GM19193 (cell line): ENCODE measurements around the gene ZNF138.

Experiments used
- POLR2A ChIP-seq: IDR thresholded peaks from 4 replicates; pipeline ENCODE4 v1.6.1; 2011; ENCODE audit not compliant: insufficient read depth, insufficient read length; ENCODE audit errors: extremely low read depth

ZNF138 gene

GRCh38 chr7:64871761-64872160 is 77.5 kb downstream of the ZNF138 start:
- TF ChIP-seq POLR2A = no peak

DNA sequence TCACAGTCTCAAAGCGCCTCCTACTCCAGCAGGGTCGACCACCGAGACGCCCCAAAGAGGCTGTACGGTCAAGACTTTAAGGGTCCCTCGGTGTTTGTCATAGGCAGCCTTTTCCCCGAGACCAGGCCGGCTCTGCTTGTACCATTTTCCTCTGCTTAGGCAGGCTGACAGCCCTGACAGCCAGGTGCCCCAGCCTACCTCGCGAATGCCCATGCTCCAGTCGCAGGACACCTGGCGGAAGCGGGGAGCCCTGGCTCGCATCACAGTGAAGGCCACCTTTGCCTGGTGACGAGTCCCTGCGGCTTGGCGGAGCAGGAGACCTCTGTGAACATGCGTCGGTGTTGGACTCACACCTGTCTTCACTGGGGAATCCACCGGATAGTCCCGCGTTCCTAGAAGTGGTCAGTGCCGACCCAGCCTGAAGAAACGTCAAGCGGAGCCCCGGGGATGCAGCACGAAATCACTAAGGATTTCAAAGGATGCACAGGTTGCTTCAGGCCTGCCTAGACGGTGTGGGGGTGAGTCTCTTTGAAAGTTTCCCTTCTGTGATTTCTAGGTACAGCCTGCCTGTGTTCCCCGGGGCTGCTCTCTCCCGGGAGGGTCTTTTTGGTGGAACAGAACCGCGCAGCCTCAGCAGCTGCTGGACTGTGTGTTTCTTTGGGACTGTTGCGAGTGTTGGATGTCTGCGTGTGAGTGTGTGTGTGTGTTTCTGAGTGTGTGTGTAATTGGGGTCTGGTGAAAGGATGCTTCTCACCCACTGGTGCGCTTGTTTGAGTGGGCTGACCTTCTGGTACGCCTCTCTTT is 78.3 kb downstream of the ZNF138 start:
- no peak for TF ChIP-seq POLR2A

DNA sequence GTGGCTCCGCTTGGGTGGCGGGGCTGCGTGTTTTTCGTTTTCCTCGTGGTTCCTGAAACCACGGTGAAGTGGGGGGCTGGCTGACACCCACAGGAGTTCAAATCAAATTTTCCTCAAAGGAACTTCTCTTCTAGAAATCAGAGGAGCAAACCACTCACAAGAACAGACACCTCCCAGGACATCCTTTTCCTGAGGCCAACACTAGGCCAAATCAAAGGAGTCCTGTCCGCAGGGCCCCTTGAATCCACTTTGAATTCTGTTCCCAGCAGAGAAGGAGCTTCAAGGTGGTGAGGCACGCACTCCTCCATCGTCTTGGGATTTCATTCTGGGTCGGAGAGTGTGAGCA is 78.9 kb downstream of the ZNF138 start:
- no peak for TF ChIP-seq POLR2A

GRCh38 chr7:64873517-64873916 is 79.3 kb downstream of the ZNF138 start:
- no peak for TF ChIP-seq POLR2A

DNA sequence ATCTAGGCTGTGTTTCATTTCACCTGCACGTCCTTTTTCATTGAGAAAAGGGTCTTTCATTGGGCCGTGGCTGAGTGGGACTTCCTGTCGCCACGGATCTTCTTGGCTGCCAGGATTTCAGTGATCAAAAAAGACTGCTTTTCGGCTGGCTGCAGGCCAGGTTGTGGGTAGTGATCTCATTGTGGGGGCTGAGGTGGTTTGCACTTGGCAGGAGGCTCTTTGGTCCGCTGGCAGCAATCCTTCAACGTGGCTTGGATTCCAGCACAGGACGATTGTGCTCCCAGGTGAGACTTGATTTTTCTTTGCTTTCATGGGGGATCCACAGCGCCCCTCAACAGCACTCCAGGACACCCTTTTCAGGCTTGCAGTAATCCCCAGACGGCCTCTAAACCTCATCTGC is 79.9 kb downstream of the ZNF138 start:
- no peak for TF ChIP-seq POLR2A

DNA sequence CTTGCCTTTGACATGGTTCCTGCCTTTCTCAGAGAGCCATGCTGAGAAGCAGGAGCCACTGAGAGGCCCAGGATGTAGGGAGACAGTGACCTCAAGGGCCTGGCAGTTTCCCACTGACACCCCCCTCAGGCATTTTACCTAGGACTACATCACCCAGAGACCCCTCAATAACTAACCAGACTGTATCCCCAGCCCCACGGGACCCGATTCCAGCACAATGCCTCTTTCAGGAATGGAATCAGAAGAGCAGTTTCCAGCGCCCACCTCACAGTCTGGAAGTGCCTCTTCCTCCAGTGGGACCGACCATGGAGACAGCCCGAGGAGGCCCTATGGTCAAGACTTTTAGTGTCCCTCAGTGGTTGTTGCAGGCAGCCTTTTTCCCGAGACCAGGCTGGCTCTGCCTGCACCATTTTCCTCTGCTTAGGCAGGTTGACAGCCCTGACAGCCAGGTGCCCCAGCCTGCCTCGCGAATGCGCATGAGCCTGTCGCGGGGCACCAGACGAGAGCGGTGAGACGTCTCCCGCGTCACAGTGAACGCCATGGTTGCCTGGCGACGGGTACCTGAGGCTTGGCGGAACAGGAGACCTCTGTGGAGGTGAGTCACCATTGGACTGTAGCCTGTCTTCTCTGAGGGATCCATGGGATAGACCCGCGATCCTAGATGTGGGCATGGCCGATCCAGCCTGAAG is 80.5 kb downstream of the ZNF138 start:
- TF ChIP-seq POLR2A = no peak

GRCh38 chr7:64875258-64875657 is 81.0 kb downstream of the ZNF138 start:
- no peak for TF ChIP-seq POLR2A

DNA sequence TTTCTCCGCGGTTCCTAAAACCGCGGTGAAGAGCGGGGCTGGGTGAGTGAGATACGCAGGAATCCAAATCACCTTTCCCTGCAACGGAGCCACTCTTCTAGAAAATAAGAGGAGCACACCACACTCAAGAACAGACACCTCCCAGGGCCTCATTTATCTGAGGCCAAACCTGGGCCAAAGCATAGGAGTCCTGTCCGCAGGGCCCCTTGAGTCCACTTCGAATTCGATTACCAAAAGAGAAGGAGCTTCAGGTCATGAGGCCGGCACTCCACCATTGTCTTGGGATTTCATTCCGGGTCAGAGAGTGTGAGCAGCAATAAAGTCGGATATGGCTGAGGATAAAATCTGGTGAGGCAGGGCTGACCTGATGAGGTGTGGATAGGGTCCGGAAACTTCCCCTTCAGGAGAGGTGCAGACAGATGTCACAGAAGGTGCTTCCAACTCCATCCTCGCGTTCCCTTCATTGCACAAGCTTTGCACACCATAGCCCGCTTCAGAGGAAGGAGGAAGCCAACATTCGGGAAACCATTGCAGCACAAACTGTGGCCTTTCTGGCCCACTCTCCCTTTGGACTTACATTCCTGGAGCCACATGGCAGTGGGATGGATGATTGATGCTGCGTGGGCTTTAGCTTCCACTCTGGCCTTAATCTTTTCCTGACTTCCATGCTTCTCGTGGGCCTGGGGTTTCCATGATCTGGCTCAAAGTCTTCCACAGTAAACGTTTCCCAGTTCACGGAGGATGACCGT is 81.6 kb downstream of the ZNF138 start:
- no peak for TF ChIP-seq POLR2A

DNA sequence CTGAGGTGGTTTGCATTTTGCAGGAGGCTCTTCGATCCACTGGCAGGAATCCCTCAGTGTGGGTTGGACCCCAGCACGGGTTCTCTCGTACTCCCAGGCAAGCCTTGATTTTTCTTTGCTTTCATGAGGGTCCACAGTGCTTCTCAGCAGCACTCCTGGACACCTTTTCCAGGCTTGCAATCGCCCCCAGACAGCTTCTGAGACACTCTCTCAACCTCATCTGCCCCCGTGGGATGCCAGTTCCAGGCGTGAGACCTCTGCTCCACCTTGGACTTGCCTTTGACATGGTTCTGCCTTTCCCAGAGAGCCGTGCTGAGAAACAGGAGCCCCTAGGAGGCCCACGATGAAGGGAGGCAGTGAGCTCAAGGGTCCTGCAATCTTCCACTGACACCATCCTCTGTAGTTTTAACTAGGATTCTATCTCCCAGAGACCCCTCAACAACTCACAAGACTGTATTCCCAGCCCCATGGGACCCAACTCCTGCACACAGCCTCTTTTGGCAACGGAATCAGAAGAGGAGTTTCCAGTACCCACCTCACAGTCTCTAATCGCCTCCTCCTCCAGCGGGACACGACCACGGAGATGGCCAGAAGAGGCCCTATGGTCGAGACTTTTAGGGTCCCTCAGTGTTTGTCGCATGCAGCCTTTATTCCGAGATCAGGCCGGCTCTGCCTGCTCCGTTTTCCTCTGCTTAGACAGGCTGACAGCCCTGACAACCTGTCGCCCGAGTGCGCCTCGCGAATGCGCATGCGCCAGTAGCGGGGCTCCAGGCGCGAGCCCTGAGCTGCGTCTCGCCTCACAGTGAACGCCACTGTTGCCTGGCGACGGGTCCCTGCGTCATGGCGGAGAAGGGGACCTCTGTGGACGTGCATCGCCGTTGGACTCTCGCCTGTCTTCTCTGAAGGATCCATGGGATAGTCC is 82.8 kb downstream of the ZNF138 start:
- no peak for TF ChIP-seq POLR2A

- no peak for TF ChIP-seq POLR2A
Observed at GRCh38 chr7:64877714-64878610, 83.7 kb downstream of the ZNF138 start.

- TF ChIP-seq POLR2A = no peak
Observed at GRCh38 chr7:64878684-64879083, 84.5 kb downstream of the ZNF138 start.

DNA sequence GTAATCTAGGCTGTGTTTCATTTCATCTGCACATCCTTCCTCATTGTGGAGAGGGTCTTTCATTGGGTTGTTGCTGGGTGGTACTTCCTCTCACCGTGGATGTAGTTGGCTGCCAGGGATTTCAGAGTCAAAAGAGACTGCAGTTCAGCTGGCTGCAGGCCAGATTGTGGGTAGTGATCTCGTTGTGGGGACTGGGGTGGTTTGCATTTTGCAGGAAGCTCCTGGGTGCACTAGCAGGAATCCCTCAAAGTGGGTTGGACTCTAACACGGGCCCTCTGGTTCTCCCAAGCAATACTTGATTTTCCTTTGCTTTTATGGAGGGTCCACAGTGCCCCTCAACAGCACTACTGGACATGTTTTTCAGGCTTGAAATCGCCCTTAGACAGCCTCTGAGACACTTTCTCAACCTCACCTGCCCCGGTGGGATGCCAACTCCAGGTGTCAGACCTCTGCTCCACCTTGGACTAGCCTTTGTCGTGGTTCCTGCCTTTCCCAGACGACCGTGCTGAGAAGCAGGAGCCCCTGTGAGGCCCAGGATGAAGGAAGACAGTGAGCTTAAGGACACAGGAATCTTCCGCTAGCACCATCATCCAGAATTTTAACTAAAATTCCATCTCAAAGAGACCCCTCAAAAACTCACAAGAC is 85.0 kb downstream of the ZNF138 start:
- TF ChIP-seq POLR2A = no peak

DNA sequence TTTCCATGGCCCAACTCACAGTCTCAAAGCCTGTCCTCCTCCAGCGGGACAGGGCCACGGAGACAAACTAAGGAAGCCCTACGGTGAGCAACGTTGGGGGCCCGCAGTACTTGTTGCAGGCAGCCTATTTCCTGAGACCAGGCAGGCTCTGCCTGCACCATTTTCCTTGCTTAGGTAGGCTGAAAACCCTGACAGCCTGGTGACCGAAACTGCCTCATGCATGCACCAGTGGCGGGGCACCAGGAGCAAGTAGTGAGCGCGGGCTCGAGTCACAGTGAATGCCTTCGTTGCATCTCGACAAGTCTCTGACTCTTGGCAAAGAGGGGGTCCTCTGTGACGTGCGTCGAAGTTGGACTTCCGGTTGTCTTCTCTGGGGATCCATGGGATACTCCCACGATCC is 85.6 kb downstream of the ZNF138 start:
- no peak for TF ChIP-seq POLR2A
